Activated CD4-positive, alpha-beta T cell treated with anti-CD3 and anti-CD28 coated beads, Interleukin-2, amount 50 U/mL, for 4 hours (primary cell): ENCODE measurements around the gene KIF23.
"Not testable (repeated sequence)": the region's sequence is repeated elsewhere in the genome, so short reads cannot be mapped to it uniquely, and the experiment has no call there.

Source experiments
- DNase-seq, 2 experiments: peaks; one replicate each; pipeline ENCODE4 v3.0.0-alpha.2; 2020

Gene KIF23

GRCh38 chr15:69439623-69440022, 25.5 kb downstream of the KIF23 start:
- DNase-seq: no peak

GRCh38 chr15:69443032-69443611, 29.0 kb downstream of the KIF23 start:
- no peak for DNase-seq

- DNase-seq: no peak
Measured at GRCh38 chr15:69444686-69445085, 30.5 kb downstream of the KIF23 start.

GRCh38 chr15:69446953-69447352, 32.8 kb downstream of the KIF23 start:
- DNase-seq: no peak

- not testable (repeated sequence) for DNase-seq
Measured at GRCh38 chr15:69450221-69450620, 36.1 kb downstream of the KIF23 start.

- DNase-seq: no peak
Measured at GRCh38 chr15:69450968-69451695, 37.0 kb downstream of the KIF23 start.

GRCh38 chr15:69451951-69452691, 38.0 kb downstream of the KIF23 start:
- peak in 1 of 2 experiments; percentile 21 for DNase-seq

GRCh38 chr15:69452692-69453521, 38.8 kb downstream of the KIF23 start, which contains the start of gene RPLP1:
TSS of gene RPLP1 (plus strand) at chr15:69452818. CDS start at chr15:69452949, 131 bp downstream.
- peak; percentile 93 to 95 for DNase-seq

- DNase-seq: no peak
Measured at GRCh38 chr15:69454953-69455352, 40.8 kb downstream of the KIF23 start.

- no peak for DNase-seq
Measured at GRCh38 chr15:69456208-69457166, 42.3 kb downstream of the KIF23 start.

GRCh38 chr15:69457304-69458280, 43.4 kb downstream of the KIF23 start:
- DNase-seq: no peak

GRCh38 chr15:69459066-69459465, 44.9 kb downstream of the KIF23 start:
- no peak for DNase-seq

GRCh38 chr15:69460481-69460880, 46.3 kb downstream of the KIF23 start:
- DNase-seq: no peak

- DNase-seq: no peak
Measured at GRCh38 chr15:69462030-69462492, 47.9 kb downstream of the KIF23 start.

- DNase-seq: peak; percentile 89
Measured at GRCh38 chr15:69462493-69463181, 48.5 kb downstream of the KIF23 start.

GRCh38 chr15:69463182-69463756, 49.1 kb downstream of the KIF23 start:
- DNase-seq: no peak

- DNase-seq: no peak
Measured at GRCh38 chr15:69465253-69465652, 51.1 kb downstream of the KIF23 start.

GRCh38 chr15:69466733-69467132, 52.6 kb downstream of the KIF23 start:
- DNase-seq: no peak

GRCh38 chr15:69467636-69468035, 53.5 kb downstream of the KIF23 start:
- DNase-seq: no peak
